NCI-H2029 treated with DMSO at 0.1 percent for 48 hours (cell line): Measurements from ENCODE around the gene SORCS3.

Experiments used
- DNase-seq: peaks from one replicate; lab custom pipeline; 2025; lab: John Stamatoyannopoulos, UW

The SORCS3 gene

DNA sequence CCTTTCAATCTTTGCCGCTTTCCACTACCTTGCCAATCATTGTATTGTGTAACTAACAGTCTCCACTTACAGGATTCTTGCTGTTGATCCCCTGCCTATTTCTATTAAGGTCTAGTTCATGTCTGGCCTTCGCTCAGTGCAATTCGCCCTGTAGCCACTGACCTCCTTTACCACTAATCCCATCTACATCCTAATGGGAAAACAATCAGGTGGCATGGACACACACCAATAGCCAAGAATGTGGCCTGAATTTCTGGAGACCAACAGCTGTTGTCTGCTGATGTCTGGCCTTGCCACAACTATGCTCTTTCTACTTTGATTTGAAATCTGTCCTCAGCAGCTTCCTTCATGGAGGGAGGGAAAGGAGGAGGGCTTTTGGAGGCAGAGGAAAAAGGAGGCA is 546.2 kb downstream of the SORCS3 start:
- no peak for DNase-seq

DNA sequence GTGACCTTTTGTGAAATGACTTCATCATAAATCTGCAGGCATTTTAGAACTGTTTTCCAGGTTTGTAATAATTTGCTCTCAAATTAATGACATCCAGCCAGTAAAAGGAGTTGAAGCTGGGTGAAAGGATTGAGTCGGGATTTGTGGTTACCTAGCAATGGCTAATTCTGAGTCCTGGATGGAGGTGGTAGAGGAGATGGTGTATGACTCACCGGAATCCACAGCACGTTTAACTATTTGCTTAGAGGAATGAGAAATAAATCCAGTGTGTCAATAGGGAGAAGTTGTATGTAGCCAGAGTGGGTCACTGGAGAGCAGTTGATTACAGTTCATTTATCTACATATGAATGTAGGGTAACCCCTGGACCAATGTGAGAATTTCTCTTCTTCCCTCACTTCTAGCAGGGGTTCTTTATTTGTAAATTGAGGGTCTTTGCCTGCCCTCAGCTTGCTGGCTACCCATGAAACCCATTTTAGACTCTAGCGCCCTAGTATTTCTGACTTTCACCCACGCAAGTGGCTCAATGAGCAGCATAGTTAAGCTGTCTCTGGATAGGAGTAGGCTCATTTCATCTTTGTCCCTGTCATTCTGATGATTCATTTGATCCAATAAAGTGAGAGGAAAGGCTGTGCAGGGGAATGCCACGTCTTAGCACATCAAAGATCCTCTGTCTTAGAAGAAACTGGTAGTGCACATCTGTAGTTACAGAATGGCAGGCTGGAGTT is 547.8 kb downstream of the SORCS3 start:
- DNase-seq: no peak

DNA sequence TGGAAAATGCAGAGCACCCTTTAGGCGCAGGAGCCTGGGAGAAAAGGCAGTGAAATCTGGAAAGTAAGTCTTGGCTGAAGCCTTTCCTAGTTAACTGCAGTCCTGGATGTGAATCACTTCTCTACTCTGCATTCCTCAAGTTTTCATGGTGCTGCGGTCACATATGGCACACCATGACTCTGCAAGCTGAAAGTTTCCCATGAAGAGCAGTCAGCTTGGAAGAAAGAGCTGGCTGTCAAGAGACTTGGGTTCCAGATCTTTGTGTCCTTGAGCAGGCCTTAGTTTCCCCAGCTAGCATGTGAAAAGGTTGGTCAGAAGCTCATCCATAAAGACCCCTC is 548.3 kb downstream of the SORCS3 start:
- no peak for DNase-seq

DNA sequence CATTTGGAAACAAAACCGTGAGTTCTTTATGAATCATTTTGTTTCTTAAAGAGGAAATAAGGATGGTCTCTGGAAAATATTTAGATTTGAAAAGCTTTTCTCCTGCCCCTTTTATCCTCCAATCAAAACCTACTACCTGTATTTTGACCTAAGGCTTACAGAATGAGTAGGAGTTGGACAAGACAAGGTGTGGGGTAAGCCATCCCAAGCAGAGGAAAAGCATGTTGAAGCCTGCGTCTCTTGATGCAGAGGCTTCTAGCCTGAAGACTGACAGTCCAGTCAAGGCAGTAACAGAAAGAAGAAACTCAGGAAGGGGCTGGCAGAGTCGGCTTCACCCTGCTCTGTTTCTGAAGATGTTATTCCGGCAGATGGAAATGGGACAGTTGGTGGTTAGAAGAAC is 551.1 kb downstream of the SORCS3 start:
- DNase-seq: no peak

DNA sequence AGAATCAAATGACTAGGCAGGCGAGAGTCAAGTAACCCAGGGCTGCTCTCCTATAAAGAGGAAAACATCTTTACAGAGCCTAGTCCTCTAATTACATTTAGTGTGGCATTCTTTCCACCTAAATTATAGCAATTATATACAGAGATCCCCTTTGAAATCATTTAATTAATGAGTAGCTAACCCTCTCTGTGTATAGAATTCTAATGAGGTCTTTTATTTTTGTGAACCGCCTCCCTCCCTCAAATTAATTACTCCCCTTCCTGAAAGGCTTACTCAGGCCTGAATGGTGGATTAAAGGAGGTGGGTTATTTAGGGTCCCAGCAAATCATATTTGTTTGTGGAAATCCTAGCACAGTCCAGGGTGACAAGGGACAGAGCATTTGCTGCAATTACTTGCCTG is 551.8 kb downstream of the SORCS3 start:
- no peak for DNase-seq

DNA sequence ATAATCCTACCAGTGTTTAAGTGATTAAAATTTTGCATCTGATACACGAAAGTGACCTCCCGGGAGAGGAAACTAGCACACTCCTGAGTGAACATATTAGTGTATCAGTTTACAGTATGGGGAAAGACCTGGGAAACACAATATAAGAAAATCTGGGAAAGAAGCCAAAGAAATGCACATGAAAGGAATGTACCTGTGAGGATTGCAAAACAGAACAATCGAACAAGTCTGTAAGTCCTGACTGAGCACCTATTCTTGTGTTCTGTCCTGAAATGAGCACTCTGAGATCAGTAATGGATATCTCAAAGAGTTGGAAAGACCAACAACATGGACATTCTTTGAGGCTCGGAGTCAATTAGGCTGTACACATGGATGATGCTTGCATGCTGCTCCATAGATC is 554.7 kb downstream of the SORCS3 start:
- DNase-seq: no peak

DNA sequence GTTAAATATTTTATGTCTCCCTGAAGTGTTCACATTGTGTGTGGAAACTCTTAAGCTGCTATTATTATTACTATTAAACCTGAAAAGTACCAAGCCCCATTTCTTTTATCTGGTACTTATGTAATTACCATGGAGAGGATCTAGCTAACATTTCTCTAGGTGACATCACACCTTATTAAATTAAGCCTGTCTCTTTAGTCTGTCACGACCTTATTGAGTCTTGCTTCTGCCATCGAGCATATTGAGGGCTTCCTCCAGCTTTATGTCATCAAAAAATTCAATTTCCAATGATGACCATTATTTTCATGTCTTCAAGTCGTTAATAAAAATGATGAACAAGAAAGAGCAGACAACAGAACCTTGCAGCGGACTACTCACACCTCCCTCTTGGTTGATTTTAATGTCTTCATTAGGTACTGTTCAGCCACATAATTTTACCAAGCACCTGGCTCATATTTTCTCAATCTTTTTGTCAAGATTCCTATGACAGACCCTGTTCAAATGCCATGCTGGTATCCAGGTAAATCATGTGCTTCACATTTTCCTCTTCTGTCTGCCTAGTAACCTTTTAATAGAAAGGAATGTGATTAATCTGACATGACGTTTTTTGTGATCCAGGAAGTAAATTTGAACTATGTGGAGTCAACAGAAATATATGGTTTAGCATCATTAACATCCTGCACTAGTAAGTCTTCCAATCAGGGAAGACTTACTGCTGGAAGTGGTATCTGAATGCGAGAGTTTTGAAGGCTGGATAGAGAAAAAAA is 556.7 kb downstream of the SORCS3 start:
- DNase-seq: no peak

DNA sequence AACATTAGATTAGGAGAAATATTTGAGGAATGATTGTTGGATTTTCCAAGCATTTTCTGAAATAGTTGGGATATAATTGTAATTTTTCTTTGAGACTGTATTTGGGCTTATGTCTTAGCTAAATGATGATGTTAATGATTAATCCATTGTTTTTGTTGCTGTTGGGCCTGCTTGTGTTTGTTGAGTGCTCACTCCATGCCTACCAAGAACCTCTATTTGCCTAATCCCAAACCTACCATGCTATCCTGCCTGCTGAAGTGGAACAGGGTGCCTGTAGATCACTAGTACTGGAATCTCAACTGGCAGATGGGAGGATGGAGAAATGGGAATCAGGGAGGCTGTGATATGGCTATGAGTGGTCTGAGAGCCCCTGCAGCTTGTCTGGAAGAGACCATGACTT is 565.5 kb downstream of the SORCS3 start:
- no peak for DNase-seq

DNA sequence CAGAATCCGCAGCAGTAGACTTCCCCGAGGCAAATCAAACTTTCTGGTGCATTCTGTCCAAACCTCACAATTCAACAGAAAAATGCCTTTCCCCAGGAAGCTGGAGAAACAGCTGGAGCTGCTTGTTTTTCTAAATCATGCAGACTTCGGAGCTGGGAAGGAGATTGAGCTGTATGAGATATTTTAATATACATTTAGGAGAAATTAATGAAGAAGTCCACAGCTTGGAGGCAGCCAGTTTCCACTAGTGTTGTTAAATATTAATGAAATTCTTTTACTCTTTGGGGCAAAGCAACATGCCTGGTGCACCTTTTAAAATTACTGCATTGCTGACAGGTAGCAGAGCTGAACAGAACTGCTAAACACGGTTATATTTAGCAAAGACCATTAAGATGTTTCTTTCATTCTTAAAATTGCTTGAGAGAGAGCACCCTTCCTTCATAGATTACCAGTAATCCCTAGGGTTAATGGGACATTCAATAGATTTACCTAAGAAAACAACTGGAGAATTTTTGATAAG is 566.4 kb downstream of the SORCS3 start:
- DNase-seq: no peak

DNA sequence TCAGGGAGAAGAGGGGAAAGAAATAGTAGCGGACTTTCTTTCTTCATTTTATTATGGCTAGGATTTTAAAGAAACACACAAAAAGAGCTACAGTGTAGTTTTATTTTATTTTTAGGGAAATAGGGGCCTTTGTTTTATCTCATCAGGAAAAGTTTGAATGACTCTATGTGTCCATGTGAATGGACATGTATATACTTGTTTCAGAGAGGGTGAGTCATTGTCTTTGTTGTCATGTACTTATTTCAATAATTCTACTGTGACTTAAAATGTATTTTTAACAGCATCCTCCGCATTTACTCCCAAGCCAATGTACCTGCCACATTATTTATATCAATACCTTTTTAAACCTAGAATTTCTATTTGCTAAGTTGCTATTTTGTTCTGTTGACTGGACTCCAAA is 569.5 kb downstream of the SORCS3 start:
- no peak for DNase-seq

DNA sequence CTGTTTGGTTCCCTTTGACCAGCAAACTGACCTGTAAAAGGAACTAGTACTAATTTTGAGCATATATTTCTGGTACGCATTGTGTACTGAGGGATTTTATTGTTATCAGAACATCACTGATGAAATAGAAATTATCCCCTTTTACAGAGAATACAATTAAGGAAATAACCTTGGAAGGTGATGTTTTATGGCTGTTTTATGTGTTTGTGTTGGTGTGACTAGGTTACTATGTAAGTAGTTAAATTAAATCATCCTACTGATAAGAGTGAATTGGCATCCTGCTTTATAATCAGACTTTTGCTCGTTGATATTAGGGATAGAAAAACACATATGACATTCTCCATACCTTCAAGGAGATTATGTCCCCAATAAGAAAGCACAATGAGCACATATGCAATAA is 596.6 kb downstream of the SORCS3 start:
- no peak for DNase-seq

DNA sequence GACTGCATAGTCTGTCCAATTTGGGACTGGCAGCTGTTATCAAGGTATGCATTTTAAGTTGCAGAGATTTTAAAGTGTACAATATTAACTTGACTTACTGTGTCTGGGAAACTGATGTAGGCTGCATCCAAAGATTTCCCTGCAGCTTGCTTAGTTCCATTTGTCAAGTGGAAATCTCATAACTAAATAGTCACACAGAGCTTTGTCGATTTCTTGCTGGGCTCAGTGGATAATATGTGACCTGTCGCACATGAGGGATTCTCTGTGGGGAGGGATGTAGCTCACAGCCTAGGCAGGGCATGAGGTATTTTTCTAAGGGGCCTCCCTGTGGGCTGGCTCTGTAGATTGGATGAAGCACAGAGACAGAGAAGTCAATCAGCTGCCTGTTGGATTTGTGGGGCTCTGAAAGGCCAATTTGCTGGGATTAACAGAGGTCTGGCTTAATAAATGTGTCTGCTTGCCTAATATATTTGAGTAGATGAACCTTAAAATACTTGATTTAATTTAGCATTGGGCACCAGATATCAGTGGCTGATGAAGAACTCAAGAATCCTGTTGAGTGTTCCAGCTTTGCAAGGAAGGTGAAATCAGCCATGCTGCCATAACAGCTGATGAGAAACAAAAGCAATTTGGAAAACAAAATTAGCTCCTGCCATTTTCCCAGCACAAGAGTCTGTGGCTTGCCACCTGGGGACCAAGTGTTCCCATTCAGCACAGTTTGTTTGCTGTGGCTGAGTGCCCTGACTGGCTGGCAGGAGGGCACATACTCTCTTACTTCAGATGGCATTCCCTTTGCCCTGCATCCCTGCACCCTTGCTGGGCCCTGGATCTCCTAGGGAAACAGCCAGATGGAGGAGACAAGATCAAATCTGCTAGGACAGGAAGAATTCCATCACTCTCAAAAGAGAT is 598.5 kb downstream of the SORCS3 start:
- DNase-seq: no peak

DNA sequence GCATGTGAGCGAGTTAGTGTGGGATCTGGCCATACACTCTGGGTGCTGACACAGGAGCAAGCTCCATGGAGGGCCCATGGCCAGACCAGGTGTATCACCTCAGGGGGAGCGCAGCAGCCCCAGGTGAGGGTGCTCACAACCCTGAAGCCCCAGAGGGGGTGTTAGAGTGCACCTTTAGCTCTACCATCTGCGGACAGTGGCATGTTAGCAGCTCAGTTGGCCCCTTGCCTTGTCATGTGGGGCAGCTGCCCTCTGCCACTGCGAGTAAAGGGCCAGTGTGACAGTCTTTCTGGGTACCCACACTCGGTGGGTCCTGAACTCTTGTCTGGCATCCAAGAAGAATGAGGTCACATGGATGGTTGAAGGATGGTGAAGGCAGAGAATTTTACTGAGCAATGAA is 600.2 kb downstream of the SORCS3 start:
- no peak for DNase-seq

DNA sequence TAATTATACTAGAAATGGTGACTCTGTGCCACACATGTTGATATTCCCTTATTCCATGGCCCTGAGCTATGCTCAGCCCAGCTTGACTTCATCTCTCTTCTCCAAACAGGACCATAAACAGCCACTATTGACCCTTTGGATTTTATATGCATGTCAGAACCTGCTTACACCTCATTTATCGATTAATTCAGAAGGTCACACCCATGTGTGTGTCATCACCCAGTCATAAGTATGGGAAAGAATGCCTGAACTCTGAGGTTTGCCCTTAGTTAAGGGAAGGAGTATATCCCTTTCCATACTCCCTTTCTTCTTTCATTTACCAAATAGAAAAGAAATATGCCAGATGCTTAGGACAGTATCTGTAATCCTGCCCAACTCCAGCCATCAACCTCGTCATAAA is 602.3 kb downstream of the SORCS3 start:
- no peak for DNase-seq

DNA sequence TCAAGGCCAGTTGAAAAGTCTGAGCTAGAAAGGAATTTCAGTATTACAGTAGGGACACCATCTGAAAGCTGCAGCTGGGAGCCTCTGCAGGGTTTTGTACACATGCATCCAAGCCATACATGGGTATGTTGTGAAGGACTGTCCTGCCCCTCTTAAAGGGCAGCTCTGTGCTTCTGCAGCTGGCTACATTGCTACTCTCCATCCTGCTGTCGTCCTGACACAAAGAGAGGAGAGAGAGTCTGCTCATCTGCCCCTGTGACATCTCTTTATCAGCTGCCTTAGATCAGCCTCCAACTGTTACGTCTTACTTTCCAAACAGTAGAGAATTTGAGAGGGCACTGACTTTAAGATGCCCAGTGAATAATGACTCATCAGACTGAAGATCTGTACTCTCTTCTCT is 602.7 kb downstream of the SORCS3 start:
- DNase-seq: no peak

DNA sequence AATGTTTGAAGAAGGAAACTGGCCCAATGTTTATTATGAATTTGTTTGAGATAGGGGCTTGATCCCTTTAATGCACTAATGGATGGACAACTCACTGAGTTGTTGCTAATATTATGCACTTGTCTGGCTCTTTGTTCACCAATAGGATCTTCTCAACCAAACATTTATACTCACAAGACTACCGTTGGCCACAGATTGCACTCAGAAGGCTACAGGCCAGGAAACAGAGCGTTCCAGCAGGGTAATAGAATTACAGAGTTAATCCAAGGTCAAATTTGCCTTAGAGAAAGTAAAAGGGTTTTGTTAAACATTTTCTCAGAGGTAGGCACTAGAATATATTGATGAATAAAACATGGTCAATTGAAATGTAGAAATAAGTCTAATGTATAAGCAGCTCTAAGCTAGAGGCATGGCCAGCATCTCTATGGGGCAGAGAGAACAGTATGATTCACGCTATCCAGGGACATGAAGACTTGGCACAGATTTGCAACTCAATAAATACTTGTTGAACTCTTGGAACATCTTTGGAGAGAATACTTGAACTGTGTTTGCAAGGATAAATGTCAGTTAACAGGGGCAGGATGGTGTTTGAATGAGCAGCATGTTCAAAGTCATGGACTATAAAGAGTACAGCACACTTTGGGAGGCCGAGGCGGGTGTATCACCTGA is 606.9 kb downstream of the SORCS3 start:
- no peak for DNase-seq

DNA sequence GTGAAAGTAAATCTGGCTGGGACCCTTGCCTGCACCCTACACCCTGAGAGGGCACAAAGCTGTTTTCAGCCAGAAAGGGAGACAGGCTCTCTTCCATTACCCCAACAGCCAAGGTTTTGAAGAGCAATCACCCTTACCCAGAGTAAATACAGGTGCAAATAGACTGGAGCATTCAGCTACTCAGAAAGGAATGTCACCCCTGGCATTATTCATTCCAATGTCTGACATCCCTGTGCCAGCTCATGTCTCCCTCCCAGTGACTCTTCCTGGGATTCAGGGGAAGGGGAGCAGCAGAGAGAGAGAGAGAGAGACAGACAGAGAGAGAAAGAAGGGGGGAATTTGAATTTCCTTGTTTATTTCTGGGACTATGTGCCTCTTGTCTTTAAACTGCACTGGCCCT is 611.8 kb downstream of the SORCS3 start:
- DNase-seq: no peak

DNA sequence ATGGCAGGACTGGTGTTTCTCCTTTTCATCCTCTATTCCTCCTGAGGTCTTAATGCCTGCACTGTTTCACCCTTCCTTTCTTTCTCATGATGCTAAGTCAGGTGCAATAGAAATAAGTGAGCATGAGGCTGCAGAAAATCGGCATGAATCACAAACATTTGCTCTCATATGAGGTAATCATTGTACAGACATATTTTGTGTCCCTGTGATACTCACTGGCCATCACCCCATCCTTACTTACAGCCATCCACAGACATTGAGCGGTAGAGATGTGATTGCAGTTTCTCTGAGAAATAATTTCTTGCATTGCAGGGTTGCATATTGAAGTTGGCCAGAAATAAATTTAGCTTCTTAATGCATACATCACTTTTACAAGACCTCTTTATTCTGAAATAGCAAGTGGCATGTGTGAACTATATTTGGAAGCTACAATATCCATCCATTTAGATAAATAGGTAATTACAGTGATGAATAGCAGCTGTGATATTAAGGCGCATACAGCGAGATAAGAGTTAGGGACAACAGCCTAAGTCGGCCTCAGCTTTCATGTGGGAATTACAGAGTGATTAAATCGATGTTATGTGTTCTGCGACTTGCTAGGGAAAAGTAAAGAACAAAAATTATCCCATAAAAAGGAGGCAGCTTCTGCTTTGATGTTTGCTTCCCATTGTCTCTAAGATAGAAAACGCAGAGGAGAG is 612.6 kb downstream of the SORCS3 start:
- DNase-seq: no peak

DNA sequence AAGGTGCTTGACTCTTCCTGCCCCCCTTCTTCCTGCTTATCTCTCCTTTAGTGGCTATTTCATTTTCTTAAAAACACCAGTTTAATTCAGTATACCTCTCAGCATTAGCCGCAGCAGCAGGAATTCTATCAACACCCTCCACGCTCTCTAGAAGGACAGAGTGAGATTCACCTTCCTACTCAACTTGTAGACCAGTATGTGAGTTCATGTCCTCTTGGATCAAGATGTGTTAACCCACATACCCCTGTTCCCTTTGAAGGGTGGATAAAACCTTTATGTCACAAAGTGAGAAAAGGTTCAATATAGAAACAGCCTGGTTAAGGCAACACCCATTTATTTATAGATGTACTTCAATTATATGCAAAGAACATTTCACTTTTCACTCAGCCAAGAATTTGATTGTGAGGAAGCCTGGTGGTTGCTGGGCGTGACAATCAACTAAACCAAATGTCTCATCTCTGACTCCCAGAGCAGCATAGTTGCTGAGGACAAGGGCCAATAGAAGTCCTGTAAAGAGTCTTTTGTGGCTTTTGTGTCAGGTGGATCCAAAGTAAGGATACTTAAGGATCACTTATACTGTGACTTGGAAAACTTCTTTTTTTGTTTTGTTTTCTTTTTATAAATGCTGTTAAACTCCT is 617.1 kb downstream of the SORCS3 start:
- DNase-seq: no peak

DNA sequence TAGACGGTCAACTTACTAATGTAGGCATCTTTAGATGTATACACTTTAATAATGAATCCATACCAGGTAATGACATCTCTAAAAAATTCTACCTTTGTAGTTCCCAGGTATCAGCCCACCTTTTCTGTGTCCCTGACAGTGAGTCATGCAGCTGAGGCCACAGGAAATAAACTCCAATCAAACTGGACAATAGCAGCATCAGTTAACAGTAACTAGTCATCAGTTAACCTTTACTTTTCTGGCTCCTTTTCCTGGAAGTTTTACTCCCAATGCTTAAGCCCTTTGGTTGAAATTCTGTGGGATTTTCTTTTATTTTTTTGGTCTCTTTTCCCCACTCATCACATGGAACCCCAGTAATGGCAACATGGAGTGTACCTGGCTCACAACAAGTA is 617.6 kb downstream of the SORCS3 start:
- no peak for DNase-seq

DNA sequence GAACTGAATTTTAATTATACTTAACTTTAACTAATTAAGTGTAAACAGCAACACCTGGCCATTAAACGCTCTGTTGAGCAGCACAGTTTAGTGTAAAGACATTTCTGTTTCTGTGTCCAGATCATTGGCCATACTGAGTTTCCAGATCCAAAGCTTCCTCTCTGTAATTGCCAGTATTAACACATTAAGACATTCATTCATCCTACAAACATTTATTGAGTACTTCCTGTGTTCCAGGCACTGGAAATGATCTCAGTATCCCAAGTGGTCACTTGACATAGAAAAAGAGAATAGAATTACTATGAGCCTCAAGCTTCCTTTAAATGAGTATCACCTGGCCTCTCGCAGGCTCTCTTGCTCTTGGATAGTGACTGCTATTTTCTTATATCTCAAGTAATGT is 618.1 kb downstream of the SORCS3 start:
- DNase-seq: no peak
